ENCODE measurements around the gene ZNF33A.
"Not testable (repeated sequence)": the region's sequence is repeated elsewhere in the genome, so short reads cannot be mapped to it uniquely, and the experiment has no call there.

ZNF33A gene

DNA sequence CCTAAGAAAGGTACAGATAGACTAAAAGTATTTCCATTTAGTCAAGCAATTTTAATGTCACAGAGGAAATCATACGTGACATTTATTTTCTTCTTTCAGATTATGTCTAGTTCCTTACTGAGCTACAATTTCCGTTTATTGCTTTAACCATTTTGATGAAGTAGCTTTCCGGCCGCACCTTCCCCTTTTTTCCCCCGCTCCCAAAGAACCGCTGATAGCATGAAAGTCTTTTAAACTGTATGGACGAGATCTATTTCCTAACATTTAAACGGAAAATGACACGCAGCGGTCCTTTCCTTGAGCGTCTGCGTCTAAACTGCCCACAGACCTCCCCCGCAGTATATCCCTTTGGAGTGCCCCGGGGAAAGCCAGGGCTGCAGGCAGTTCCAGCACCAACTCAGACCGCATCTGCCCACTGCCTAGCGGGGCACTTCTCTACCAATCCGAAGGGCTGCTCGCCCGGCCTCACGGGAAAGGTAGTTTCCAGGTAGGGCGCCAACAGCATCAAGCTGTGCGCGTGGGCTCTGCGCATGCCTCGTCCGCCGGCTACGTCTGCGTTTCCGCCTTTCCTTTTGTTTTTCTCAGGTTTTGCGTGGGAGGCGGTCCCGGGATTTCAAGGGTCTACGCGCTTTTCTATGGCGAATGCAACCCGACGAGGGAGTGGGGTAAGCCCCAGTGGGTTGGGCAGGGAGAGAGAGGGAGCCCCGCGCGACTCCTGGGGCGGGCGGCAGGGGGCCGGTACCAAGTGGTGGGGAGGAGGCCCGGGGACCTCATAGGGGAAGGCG, at the start of gene ZNF33A:
Gene ZNF33A, plus strand, starts transcription at position 557 of the 785 bp plus-strand sequence. CDS start 1,667 bp downstream, outside the sequence.
- peak; percentile 91 for DNase-seq

DNA sequence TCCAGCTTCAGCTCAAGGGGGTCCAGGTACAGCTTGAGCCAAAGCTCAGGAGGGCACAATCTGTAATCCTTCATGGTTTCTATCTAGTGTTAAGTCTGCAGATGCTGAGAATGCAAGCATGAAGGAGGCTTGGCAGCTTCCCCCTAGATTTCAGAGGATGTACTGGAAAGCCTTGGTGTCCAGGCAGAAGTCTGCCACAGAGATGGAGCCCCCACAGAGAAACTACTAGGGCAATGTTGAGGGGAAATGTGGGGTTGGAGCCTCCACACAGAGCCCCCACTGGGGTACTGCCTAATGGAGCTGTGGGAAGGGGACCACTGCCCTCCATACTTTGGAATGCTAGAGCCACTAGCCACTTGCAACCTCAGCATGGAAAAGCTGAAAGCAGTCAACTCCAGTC, 45.5 kb upstream of the ZNF33A start:
- DNase-seq, result no peak

GRCh38 chr10:37972396-37972795, 38.1 kb upstream of the ZNF33A start:
- no peak for DNase-seq

GRCh38 chr10:37975401-37975991, 35.0 kb upstream of the ZNF33A start:
- peak; percentile 48 for DNase-seq

DNA sequence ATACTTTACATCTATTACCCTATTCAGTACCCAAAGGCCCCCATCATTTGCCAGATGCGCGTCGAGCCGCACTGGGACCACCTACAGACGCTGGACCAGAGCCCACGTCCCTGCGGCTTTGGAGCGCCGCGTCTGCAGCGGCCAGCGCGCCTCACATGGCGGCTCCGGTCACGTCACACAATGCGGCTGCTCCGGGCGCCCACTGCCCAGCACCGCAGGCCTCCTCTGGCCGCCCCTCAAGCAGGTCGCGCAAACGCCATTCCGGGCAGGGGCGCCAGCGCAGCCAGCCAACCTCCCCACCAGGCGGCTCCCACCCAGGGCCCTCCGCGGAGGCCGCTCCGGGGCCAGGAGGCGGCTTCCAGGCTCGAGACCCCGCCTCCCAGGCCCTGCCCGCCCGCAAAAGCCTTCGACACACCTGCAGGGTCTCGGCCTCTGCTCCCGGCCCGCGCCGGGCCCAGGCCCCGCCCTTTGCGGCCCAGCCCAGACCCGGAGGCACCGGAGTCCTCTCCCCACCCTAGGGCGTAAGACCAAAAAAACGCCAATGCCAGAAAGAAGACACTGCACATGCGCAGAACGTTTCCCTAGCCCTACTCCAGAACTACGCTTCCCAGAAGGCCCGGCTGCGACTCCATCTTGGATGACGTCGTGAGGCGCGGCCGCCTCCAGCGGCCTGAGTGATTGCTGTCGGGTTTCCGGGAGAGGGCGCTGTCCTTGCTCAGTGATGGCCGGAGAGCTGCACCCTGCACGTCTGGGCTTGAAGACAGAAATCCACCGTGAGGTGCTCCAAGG, 34.2 kb upstream of the ZNF33A start, which contains the start of gene ZNF25:
Gene ZNF25, minus strand, starts transcription at position 557 of the 789 bp plus-strand sequence. CDS start 4,925 bp downstream, outside the sequence.
- peak; percentile 98 for DNase-seq

DNA sequence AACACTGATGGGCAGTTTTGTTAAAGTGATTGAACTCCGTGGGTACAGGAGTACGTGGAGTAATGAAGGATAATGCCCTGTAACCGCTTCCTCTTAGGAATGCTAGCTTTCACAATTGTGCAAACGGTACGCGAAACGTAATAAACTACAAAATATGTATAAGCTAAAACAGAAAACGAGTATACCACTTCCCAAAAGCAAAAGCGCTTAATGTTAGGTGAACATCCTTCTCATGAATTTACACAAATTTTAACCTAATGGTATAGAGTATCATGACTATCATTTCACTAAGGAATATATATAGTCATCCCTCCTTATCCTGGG, 33.6 kb upstream of the ZNF33A start:
- DNase-seq, result no peak

GRCh38 chr10:37991655-37992054, 18.8 kb upstream of the ZNF33A start:
- no peak for DNase-seq

GRCh38 chr10:37992083-37992482, 18.4 kb upstream of the ZNF33A start:
- no peak for DNase-seq

- not testable (repeated sequence) for DNase-seq
Observed at GRCh38 chr10:37998920-37999319, 11.6 kb upstream of the ZNF33A start.

DNA sequence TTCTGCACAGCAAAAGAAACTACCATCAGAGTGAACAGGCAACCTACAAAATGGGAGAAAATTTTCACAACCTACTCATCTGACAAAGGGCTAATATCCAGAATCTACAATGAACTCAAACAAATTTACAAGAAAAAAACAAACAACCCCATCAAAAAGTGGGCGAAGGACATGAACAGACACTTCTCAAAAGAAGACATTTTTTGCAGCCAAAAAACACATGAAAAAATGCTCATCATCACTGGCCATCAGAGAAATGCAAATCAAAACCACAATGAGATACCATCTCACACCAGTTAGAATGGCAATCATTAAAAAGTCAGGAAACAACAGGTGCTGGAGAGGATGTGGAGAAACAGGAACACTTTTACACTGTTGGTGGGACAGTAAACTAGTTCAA, 10.0 kb upstream of the ZNF33A start:
- DNase-seq, result not testable (repeated sequence)

DNA sequence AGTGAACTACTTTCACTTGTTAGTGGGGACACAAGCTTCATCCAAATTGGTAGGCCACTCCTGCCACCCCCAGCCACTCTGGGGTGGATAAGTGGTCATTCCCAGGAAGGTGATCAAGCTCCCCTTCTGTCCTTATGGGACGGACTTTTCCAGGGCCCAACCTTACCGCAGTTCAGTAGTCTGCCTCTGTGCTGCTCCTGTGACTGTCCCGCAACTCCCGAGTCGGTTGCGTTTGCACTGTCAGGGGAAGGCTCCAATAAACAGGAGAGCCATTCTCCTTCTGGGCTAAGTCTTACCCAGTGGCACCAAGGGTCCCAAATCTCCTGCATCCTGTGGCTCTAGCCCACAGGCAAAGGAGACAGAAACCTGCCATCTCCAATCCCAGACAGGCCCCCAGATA, 7.4 kb upstream of the ZNF33A start:
- no peak for DNase-seq

DNA sequence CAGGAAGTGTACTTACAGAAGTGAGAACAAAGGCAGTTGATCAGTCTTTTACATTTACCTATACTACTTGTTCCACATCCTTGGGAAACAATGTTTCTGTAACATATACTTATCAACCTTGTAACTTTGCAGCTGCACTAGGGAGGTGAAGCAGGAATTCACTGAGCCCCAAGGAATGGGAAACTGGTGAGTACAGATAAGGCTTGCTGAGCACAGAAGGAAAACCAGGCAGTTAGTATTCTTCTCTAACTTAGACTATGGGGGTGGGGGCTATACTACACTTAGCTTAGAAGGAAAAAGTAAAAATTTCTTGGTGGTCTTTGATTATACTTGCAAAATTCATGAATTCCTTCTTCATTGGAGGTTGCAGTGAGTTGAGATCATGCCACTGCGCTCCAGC, 6.9 kb upstream of the ZNF33A start:
- DNase-seq, result no peak

- DNase-seq, result no peak
Observed at GRCh38 chr10:38007551-38007950, 2.9 kb upstream of the ZNF33A start.

DNA sequence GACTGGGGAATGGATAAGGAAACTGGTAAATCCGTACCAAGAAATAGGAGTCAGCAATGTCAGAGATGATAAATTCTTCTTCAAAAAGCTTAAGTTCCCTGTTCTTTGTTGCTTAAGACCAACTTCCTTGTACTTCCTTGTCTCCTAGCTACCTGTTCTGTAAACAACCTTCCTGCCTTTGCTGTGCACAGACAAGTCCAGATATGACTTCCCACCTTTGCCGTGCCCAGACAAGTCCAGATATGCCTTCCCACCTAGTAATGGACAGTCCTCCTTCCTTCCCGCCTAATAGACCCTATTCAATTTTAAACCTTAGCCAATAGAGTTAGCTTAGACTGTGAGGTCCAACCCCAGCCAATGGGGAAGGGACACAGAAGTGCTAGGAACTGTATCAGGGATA, 2.5 kb upstream of the ZNF33A start:
- no peak for DNase-seq

DNA sequence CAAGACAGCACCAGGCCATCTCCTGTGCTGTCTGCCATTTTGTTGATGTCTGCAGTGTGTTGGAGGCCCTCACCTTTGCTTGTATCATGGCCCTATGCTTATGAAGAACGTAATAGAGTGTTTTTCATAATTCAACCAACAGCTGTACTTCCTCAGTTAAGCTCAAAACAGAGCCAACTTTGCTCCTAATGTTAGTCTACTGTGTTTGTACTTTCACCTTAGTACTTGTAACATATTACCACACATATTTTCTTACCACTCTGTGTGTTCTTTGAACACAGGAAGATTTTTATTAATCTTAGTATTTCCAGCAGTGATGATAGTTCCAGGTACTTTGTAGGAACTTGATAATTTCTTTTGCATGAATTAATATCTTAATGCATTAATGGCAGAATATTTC, 5.9 kb downstream of the ZNF33A start:
- DNase-seq, result no peak

- not testable (repeated sequence) for DNase-seq
Observed at GRCh38 chr10:38019124-38019523, 8.6 kb downstream of the ZNF33A start.

DNA sequence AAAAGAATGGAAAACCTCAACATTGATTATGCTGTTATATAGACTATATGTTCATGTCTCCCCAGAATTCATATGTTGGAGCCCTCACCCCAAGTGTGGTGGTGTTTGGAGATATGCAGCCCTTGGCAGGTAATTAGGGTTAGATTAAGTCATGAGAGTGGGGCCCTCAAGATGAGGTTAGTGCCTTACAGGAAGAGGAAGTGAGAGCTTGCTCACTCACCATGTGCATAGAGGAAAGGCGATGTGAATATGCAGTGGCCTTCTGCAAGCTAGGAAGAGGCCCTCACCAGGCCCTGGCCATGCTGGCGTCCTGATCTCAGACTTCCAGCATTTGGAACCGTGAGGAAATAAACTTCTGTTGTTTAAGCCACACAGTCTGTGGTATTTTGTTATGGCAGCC, 14.8 kb downstream of the ZNF33A start:
- DNase-seq, result no peak

DNA sequence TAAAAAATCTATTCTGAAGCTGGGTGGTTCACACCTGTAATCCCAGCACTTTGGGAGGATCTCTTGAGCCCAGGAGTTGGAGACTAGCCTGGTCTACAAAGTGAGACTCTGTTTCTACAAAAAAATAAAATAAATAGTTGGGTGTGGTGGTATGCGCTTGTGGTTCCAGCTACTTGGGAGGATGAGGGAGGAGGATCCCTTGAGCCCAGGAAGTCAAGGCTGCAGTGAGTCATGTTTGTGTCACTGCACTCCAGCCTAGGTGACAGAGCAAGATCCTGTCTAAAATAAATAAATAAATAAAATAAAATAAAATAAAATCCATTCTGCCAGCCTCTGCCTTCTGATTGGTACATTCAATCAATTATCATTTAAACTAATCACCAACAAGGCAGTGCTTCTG, 17.5 kb downstream of the ZNF33A start:
- DNase-seq, result no peak

- DNase-seq, result no peak
Observed at GRCh38 chr10:38032886-38033285, 22.4 kb downstream of the ZNF33A start.

- DNase-seq, result no peak
Observed at GRCh38 chr10:38038107-38038931, 27.8 kb downstream of the ZNF33A start.

DNA sequence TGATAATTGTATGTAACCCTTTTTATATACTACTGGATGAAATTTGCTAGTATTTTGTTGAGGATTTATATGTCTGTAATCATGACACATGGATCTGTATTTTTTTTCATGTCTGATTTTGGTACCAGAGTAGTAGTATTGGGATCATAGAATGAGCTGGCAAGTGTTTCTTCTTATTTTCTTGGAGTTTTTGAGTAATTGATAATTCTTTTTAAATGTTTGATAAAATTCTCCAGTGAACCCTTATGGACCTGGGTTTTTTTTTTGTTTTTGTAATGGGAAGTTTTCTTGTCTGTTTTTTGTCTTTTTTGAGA, 28.4 kb downstream of the ZNF33A start:
- no peak for DNase-seq

GRCh38 chr10:38043516-38043915, 33.0 kb downstream of the ZNF33A start:
- DNase-seq, result no peak

- no peak for DNase-seq
Observed at GRCh38 chr10:38045129-38045528, 34.7 kb downstream of the ZNF33A start.

Measured in right forelimb (tissue), 1 donor.